ENCODE measurements around the gene PCDH18.

PCDH18 gene

DNA sequence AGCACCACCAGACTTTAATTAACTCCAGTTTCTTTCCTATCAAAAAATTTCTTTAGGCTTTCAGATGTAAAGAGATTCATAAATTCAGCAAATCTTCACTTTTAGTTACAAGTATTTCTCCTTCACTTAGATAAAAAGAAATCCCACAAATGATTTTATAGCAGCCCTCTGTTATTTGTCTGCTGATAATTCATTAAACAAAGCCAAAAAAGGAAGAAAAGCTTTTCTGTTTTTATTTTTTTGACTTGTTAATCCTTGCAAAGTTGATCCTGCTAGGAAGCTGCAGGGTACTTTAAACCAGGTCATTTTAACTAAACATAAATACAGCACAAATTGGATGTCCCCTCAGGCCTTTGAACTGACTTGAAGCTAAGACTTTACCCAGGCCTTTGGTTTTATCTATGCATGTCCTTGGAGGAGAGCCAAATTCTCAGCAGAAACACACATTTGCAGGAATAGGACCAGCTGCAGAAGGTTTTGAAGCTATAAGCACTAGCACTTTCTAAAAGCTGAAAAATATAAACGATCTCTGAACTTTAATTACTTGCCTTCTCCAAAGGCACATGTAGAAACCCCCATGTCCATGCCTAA, 57.5 kb downstream of the PCDH18 start:
- TF ChIP-seq FOXP2 (optimal IDR thresholded peaks at IDR 0.05; ENCODE audit: borderline replicate concordance, extremely low read depth, extremely low read length, insufficient read depth): no peak
- TF ChIP-seq TAF1 (IDR thresholded peaks at IDR 0.05; ENCODE audit: borderline replicate concordance, insufficient read depth, low read length): no peak
- TF ChIP-seq, protein P1, sequence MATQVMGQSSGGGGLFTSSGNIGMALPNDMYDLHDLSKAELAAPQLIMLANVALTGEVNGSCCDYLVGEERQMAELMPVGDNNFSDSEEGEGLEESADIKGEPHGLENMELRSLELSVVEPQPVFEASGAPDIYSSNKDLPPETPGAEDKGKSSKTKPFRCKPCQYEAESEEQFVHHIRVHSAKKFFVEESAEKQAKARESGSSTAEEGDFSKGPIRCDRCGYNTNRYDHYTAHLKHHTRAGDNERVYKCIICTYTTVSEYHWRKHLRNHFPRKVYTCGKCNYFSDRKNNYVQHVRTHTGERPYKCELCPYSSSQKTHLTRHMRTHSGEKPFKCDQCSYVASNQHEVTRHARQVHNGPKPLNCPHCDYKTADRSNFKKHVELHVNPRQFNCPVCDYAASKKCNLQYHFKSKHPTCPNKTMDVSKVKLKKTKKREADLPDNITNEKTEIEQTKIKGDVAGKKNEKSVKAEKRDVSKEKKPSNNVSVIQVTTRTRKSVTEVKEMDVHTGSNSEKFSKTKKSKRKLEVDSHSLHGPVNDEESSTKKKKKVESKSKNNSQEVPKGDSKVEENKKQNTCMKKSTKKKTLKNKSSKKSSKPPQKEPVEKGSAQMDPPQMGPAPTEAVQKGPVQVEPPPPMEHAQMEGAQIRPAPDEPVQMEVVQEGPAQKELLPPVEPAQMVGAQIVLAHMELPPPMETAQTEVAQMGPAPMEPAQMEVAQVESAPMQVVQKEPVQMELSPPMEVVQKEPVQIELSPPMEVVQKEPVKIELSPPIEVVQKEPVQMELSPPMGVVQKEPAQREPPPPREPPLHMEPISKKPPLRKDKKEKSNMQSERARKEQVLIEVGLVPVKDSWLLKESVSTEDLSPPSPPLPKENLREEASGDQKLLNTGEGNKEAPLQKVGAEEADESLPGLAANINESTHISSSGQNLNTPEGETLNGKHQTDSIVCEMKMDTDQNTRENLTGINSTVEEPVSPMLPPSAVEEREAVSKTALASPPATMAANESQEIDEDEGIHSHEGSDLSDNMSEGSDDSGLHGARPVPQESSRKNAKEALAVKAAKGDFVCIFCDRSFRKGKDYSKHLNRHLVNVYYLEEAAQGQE (IDR thresholded peaks at IDR 0.05; ENCODE audit: insufficient read depth in 1 of 2, low read depth in 2 of 2, low read length in 2 of 2): no peak
- TF ChIP-seq SIN3A (IDR thresholded peaks at IDR 0.05; ENCODE audit: borderline replicate concordance, insufficient read depth, low read length): no peak
- TF ChIP-seq POLR2AphosphoS5 (IDR thresholded peaks at IDR 0.05; ENCODE audit: low read depth, low read length): no peak

DNA sequence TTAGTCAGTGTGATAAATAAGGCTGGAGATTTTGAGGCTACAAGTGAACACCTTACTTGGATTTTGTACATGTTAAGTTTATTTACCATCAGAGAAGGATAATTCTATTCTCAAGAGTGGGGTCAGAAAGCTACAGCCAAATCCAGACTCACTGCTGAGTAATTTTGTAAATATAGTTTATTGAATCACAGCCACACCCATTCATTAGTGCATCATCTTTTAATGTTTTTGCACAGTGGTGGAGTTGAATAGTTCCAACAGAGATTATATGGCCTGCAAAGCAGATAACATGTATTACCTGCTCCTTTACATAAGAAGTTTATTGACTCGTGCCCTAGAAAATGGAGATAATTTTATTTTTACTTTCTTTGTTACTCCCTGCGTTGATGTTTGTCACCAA, 60.4 kb downstream of the PCDH18 start:
- TF ChIP-seq SIN3A (IDR thresholded peaks at IDR 0.05; ENCODE audit: borderline replicate concordance, insufficient read depth, low read length): no peak
- TF ChIP-seq, protein P1 (IDR thresholded peaks at IDR 0.05; ENCODE audit: insufficient read depth in 1 of 2, low read depth in 2 of 2, low read length in 2 of 2): no peak
- TF ChIP-seq FOXP2 (optimal IDR thresholded peaks at IDR 0.05; ENCODE audit: borderline replicate concordance, extremely low read depth, extremely low read length, insufficient read depth): no peak
- TF ChIP-seq TAF1 (IDR thresholded peaks at IDR 0.05; ENCODE audit: borderline replicate concordance, insufficient read depth, low read length): no peak
- no peak for TF ChIP-seq POLR2AphosphoS5 (IDR thresholded peaks at IDR 0.05; ENCODE audit: low read depth, low read length)

DNA sequence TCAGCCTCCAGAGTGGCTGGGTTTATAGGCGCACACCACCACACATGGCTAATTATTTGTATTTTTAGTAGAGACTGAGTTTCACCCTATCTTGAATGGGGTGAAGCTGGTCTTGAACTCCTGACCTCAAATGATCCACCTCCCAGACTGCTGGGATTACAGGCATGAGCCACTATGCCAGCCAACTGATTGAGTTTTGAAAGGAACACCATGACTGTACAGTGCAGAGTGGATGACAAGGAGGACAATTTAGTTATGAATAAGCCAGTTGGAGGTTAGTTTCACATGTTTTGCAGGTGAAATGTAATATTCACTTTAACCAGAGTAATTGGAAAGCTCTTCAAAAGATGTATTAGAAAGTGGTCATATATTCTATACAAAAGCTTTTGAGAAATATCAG, 60.8 kb downstream of the PCDH18 start:
- TF ChIP-seq POLR2AphosphoS5 (IDR thresholded peaks at IDR 0.05; ENCODE audit: low read depth, low read length): no peak
- TF ChIP-seq, protein P1 (IDR thresholded peaks at IDR 0.05; ENCODE audit: insufficient read depth in 1 of 2, low read depth in 2 of 2, low read length in 2 of 2): no peak
- TF ChIP-seq FOXP2 (optimal IDR thresholded peaks at IDR 0.05; ENCODE audit: borderline replicate concordance, extremely low read depth, extremely low read length, insufficient read depth): no peak
- TF ChIP-seq SIN3A (IDR thresholded peaks at IDR 0.05; ENCODE audit: borderline replicate concordance, insufficient read depth, low read length): no peak
- TF ChIP-seq TAF1 (IDR thresholded peaks at IDR 0.05; ENCODE audit: borderline replicate concordance, insufficient read depth, low read length): no peak

DNA sequence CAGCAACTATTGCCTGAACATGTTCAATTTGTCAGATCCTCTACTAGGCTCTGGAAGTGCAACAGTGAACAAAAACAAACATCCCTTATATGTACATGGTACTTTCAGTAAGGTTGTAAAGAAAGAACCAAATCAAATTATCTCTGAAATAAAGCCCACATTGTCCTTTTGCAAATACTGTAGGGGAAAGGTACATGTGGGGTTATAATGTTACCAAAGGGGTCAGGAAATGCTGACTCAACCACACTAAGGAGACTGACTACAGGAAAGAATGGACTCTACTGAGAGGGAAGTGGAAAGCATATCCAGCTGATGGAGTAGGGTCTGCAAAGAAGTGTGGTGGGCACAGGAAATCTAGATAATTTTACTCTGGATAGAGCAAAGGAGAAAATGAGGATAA, 61.5 kb downstream of the PCDH18 start:
- no peak for TF ChIP-seq POLR2AphosphoS5 (IDR thresholded peaks at IDR 0.05; ENCODE audit: low read depth, low read length)
- no peak for TF ChIP-seq FOXP2 (optimal IDR thresholded peaks at IDR 0.05; ENCODE audit: borderline replicate concordance, extremely low read depth, extremely low read length, insufficient read depth)
- TF ChIP-seq SIN3A (IDR thresholded peaks at IDR 0.05; ENCODE audit: borderline replicate concordance, insufficient read depth, low read length): no peak
- TF ChIP-seq, protein P1 (IDR thresholded peaks at IDR 0.05; ENCODE audit: insufficient read depth in 1 of 2, low read depth in 2 of 2, low read length in 2 of 2): no peak
- TF ChIP-seq TAF1 (IDR thresholded peaks at IDR 0.05; ENCODE audit: borderline replicate concordance, insufficient read depth, low read length): no peak
